ENCODE measurements around the gene NPHP4.

Gene NPHP4

GRCh38 chr1:5886541-5887348 is 105.5 kb downstream of the NPHP4 start:
- DNase-seq, result no peak

- DNase-seq, result no peak
Observed at GRCh38 chr1:5886140-5886483, 106.1 kb downstream of the NPHP4 start.

GRCh38 chr1:5885471-5886139 is 106.6 kb downstream of the NPHP4 start:
- DNase-seq, result no peak

GRCh38 chr1:5884110-5884509 is 108.1 kb downstream of the NPHP4 start:
- no peak for DNase-seq

- no peak for DNase-seq
Observed at GRCh38 chr1:5883129-5884048, 108.8 kb downstream of the NPHP4 start.

- no peak for DNase-seq
Observed at GRCh38 chr1:5882367-5883128, 109.7 kb downstream of the NPHP4 start.

- DNase-seq, result no peak
Observed at GRCh38 chr1:5881526-5882222, 110.6 kb downstream of the NPHP4 start.

GRCh38 chr1:5880630-5881405 is 111.4 kb downstream of the NPHP4 start:
- no peak for DNase-seq

GRCh38 chr1:5879421-5879820 is 112.8 kb downstream of the NPHP4 start:
- DNase-seq, result no peak

- DNase-seq, result no peak
Observed at GRCh38 chr1:5878971-5879370, 113.3 kb downstream of the NPHP4 start.

- DNase-seq, result no peak
Observed at GRCh38 chr1:5877683-5878530, 114.3 kb downstream of the NPHP4 start.

- DNase-seq, result no peak
Observed at GRCh38 chr1:5877001-5877400, 115.2 kb downstream of the NPHP4 start.

- DNase-seq, result no peak
Observed at GRCh38 chr1:5876094-5876650, 116.1 kb downstream of the NPHP4 start.

GRCh38 chr1:5875345-5875910 is 116.8 kb downstream of the NPHP4 start:
- no peak for DNase-seq

GRCh38 chr1:5874416-5875110 is 117.7 kb downstream of the NPHP4 start:
- no peak for DNase-seq

GRCh38 chr1:5873556-5873955 is 118.7 kb downstream of the NPHP4 start:
- DNase-seq, result no peak

- no peak for DNase-seq
Observed at GRCh38 chr1:5872886-5873285, 119.3 kb downstream of the NPHP4 start.

- no peak for DNase-seq
Observed at GRCh38 chr1:5868931-5869500, 123.2 kb downstream of the NPHP4 start.

- no peak for DNase-seq
Observed at GRCh38 chr1:5865774-5866173, 126.5 kb downstream of the NPHP4 start.

Measured in KG1 (cell line).